Spleen (tissue), 11 donors: ENCODE measurements around the gene ETNPPL. TPM values are rescaled to one million over a fixed set of nuclear protein-coding genes. Genes with fewer than 3 reads are reported as not detected.

Source experiments
- DNase-seq: peaks from one replicate; pipeline ENCODE4 v3.0.0-alpha.2; 2020
- H3K27ac ChIP-seq, 8 donors: fragments of 200-600 bp; sonication (generic) in 7 of 8; 1 replicate in 4 of 8; 2 replicates in 4 of 8; pipeline versions ENCODE4 v1.5.0 to v1.8.0; 2016 to 2021; ENCODE audit warnings: inconsistent platforms in 4 of 8, mild to moderate bottlenecking in 4 of 8, moderate library complexity in 1 of 8
- H3K27me3 ChIP-seq, 7 donors: fragments of 200-600 bp; sonication (generic) in 6 of 7; replicated peaks in 1 of 7; 1 replicate in 4 of 7; 2 replicates in 3 of 7; pipeline versions ENCODE4 v1.5.0 to v1.8.0; 2016 to 2021; ENCODE audit warnings: inconsistent platforms in 3 of 7, mild to moderate bottlenecking in 1 of 7
- H3K36me3 ChIP-seq, 6 donors: fragments of 200-600 bp; sonication (generic) in 5 of 6; 1 replicate in 4 of 6; 2 replicates in 2 of 6; pipeline versions ENCODE4 v1.5.0 to v1.8.0; 2016 to 2021; ENCODE audit warnings: inconsistent platforms in 2 of 6
- H3K4me1 ChIP-seq, 6 donors: fragments of 200-600 bp; sonication (generic) in 5 of 6; 1 replicate in 3 of 6; 2 replicates in 3 of 6; pipeline versions ENCODE4 v1.5.0 to v1.8.0; 2016 to 2021; ENCODE audit warnings: inconsistent platforms in 3 of 6
- H3K4me3 ChIP-seq, 8 donors: fragments of 200-600 bp; sonication (generic) in 7 of 8; 1 replicate in 4 of 8; 2 replicates in 4 of 8; pipeline versions ENCODE4 v1.5.0 to v1.8.0; 2016 to 2021; ENCODE audit warnings: inconsistent platforms in 4 of 8, mild to moderate bottlenecking in 4 of 8, moderate library complexity in 2 of 8
- H3K9me3 ChIP-seq, 8 donors: fragments of 200-600 bp; sonication (generic) in 7 of 8; 1 replicate in 4 of 8; 2 replicates in 4 of 8; pipeline versions ENCODE4 v1.5.0 to v1.8.0; 2016 to 2021; ENCODE audit warnings: inconsistent platforms in 4 of 8
- POLR2A ChIP-seq, 3 donors: fragments of 450-650 bp; IDR thresholded peaks; one replicate each; pipeline ENCODE4 v1.5.1; 2017; ENCODE audit warnings: antibody characterized with exemption in 3 of 3, mild to moderate bottlenecking in 1 of 3
- POLR2AphosphoS5 ChIP-seq, 3 donors: sonication (generic); formaldehyde crosslinking; IDR thresholded peaks; one replicate each; pipeline ENCODE4 v1.5.1; 2017; ENCODE audit warnings: antibody characterized with exemption in 3 of 3
- WGBS, 5 donors: extraction: QIAGEN DNeasy Blood & Tissue Kit in 3 of 5; methylation state at CpG; one replicate each; pipeline versions ENCODE4 v1.1.5 to v1.1.7; 2013 to 2018; 5-methylcytosine and 5-hydroxymethylcytosine counted together
- intact Hi-C: fragments of 100-400 bp; cut with DNase I; formaldehyde crosslinking; loops from one replicate; pipeline ENCODE4 v1.15.0; 2023; ENCODE audit warnings: low total_unique reads
- polyA plus RNA-seq, 3 donors: library from polyadenylated mRNA; stranded (reverse); fragments of 200-250 nt; gene quantifications; one replicate each; pipeline ENCODE4 v1.2.1, GENCODE V29; 2013
- total RNA-seq, 7 donors: library from RNA; depleted of rRNA in 3 of 7; stranded (reverse); fragments of >200 nt in 3 of 7; fragmentation: NEBNext Ultra II Directional in 4 of 7; extraction: Animal tissue kit (Norgen Biotek cat#: 25700) in 4 of 7; gene quantifications; one replicate each; pipeline versions ENCODE4 v1.1.0 to v1.2.1, GENCODE V29; 2016 to 2021
- TF ChIP-seq, protein P1 (sequence below), 11 experiments: fragments of 200-600 bp in 7 of 11; fragments of 450-650 bp in 4 of 11; sonication (generic) in 4 of 11; IDR thresholded peaks in 8 of 11; conservative IDR thresholded peaks in 3 of 11; 1 replicate in 7 of 11; 2 replicates in 4 of 11; pipeline versions ENCODE4 v1.4.0 to v1.8.0; 2016 to 2021; ENCODE audit warnings: antibody characterized with exemption in 11 of 11, inconsistent platforms in 4 of 11, mild to moderate bottlenecking in 1 of 11
- donor health status: healthy with polysubstance abuse.
- donor health status: DM: no; HTN: no; CAD: no; lungs with moderate emphysema.
- donor health status: DM: no; HTN: no; CAD: no.
- donor health status: Bipolar disorder and iron deficiency.
- donor health status: healthy.
- donor health status: DM: no; HTN: no; CAD: no.
- donor health status: DM: yes; HTN: yes; CAD: no.

ETNPPL gene
- total and polyA plus RNA-seq, 10 donors, result 0.50 to 3.1 (median 1.2) TPM; not detected in 1

DNA sequence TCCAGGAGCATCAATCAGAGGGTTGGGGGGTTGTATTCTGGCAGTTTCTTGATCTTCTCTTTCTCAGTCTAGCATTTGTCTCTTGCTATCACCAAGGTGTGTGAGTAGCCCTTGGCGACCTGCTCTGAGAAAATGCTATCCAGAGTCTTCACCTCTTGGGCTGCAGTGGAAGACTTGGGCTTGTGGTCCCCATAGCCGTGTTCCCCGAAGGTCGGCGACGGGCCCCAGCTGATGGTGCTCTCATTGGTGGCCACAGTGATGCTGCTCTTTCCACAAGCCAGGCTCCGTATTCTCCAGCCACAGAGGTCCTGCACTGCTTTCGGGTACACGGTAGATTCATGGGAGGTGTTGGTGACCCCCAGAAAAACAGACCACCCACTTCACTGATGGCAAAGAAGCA, 25.9 kb upstream of the ETNPPL start:
- TF ChIP-seq, protein P1, sequence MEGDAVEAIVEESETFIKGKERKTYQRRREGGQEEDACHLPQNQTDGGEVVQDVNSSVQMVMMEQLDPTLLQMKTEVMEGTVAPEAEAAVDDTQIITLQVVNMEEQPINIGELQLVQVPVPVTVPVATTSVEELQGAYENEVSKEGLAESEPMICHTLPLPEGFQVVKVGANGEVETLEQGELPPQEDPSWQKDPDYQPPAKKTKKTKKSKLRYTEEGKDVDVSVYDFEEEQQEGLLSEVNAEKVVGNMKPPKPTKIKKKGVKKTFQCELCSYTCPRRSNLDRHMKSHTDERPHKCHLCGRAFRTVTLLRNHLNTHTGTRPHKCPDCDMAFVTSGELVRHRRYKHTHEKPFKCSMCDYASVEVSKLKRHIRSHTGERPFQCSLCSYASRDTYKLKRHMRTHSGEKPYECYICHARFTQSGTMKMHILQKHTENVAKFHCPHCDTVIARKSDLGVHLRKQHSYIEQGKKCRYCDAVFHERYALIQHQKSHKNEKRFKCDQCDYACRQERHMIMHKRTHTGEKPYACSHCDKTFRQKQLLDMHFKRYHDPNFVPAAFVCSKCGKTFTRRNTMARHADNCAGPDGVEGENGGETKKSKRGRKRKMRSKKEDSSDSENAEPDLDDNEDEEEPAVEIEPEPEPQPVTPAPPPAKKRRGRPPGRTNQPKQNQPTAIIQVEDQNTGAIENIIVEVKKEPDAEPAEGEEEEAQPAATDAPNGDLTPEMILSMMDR (IDR thresholded peaks at IDR 0.05 in 8 of 11, conservative IDR thresholded peaks at IDR 0.05 in 3 of 11), result no peak
- TF ChIP-seq POLR2A (IDR thresholded peaks at IDR 0.05) (no peak), POLR2AphosphoS5 (IDR thresholded peaks at IDR 0.05) (no peak)
- Histone ChIP-seq H3K4me1 (no peaks in the 10 kb centered on the region), H3K27me3 (no peaks in the 10 kb centered on the region), H3K36me3 (no peaks in the 10 kb centered on the region), H3K9me3 (no peaks in the 10 kb centered on the region), H3K4me3 (no peak overlapping the region), H3K27ac (no peak overlapping the region)
- intact Hi-C loops, result no loop called here
- 92 to 96% (median 93%) methylated on average over 9 of the region's 9 CpGs for WGBS, 5 donors
- DNase-seq, result no peak

DNA sequence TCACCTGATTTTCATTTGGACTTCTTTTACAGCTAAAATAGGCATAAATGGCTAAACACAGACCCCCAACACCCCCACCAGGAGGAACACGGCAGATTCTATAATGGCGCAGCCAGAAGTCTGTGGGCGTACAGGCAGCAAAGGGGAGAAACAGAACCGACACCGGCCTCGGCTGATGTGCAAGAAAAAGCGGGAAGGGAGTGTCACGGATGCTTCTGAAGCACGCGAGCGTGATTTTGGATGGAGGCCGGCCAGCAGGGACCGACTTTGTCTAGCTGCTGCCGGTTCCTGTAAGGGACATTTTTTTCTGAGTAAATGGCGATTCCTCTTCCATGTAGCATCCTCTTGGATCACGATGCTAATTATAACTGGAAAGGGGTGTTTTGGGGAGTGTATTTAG, 24.9 kb upstream of the ETNPPL start:
- Histone ChIP-seq H3K9me3 (no peaks in the 10 kb centered on the region), H3K4me1 (no peaks in the 10 kb centered on the region), H3K27ac (no peak overlapping the region), H3K27me3 (no peaks in the 10 kb centered on the region), H3K36me3 (no peaks in the 10 kb centered on the region), H3K4me3 (no peak overlapping the region)
- intact Hi-C loops, result no loop called here
- WGBS, 5 donors, result 93 to 96% (median 94%) methylated on average over 16 of the region's 16 CpGs
- TF ChIP-seq, protein P1 (IDR thresholded peaks at IDR 0.05 in 8 of 11, conservative IDR thresholded peaks at IDR 0.05 in 3 of 11), result no peak
- DNase-seq, result no peak

DNA sequence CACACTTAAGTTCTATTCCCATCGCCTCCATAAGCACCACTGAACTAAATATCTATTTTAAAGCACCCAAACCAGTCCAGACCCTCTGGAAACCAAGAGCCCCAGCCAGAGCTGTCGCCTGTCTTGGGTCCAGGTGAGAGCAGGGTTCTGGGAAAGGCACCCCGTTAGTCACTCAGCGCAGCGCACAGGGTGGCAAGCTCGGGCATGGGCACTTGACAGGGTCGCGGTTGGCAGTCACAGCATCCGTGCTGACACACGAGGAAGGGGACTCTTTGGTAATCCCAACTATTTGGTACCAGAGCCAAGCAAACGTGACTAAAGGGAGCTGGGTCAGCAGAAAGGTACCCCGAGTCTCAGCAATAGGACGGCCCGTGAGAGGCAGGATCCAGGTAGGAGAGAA, 24.3 kb upstream of the ETNPPL start:
- DNase-seq, result no peak
- H3K27me3 ChIP-seq, result no peaks in the 10 kb centered on the region
- H3K4me1 ChIP-seq, result no peaks in the 10 kb centered on the region
- H3K4me3 ChIP-seq, result no peak overlapping the region
- H3K36me3 ChIP-seq, result no peaks in the 10 kb centered on the region
- TF ChIP-seq, protein P1 (IDR thresholded peaks at IDR 0.05 in 8 of 11, conservative IDR thresholded peaks at IDR 0.05 in 3 of 11), result no peak
- TF ChIP-seq POLR2AphosphoS5 (IDR thresholded peaks at IDR 0.05) (no peak), POLR2A (IDR thresholded peaks at IDR 0.05) (no peak)
- intact Hi-C loops, result no loop called here
- no peaks in the 10 kb centered on the region for H3K9me3 ChIP-seq
- 88 to 89% (median 88%) methylated on average over 12 to 14 of the region's 14 CpGs for WGBS, 5 donors
- H3K27ac ChIP-seq, result no peak overlapping the region

DNA sequence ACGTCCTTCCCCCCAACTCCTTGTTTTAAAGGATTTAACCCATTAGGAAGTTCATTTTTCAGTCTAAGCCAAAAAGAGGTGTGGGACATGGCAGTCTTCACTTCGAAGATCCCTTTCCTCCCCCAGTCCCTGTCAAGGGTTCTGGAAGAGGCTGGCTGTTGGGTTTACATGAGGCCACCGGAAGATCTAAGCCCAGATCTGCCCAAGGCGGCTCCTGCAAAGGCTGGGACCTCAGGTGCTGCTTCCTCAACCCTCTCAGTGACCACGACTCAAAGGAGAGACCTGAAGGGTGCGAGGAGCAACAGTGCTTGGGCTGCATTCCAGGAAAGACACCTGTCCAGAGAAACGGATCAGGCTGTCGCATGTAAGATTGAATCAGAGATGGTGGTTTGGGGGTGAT, 23.5 kb upstream of the ETNPPL start:
- Histone ChIP-seq H3K4me1 (no peaks in the 10 kb centered on the region), H3K27ac (no peak overlapping the region), H3K36me3 (no peaks in the 10 kb centered on the region), H3K9me3 (no peaks in the 10 kb centered on the region), H3K4me3 (no peak overlapping the region), H3K27me3 (no peaks in the 10 kb centered on the region)
- TF ChIP-seq, protein P1 (IDR thresholded peaks at IDR 0.05 in 8 of 11, conservative IDR thresholded peaks at IDR 0.05 in 3 of 11), result no peak
- TF ChIP-seq POLR2A (IDR thresholded peaks at IDR 0.05), result no peak
- TF ChIP-seq POLR2AphosphoS5 (IDR thresholded peaks at IDR 0.05), result no peak
- DNase-seq, result no peak
- WGBS, 5 donors, result 81 to 89% (median 84%) methylated on average over 8 of the region's 8 CpGs
- intact Hi-C loops, result no loop called here
